ENCODE results near the gene SGCD. TPM values are rescaled to one million over a fixed set of nuclear protein-coding genes. Genes with fewer than 3 reads are reported as not detected.

The SGCD gene
- total and polyA plus RNA-seq, 2 of the 4 experiments (the other 2 are of a cell fraction) = 5.8 to 10.6 TPM

- TF ChIP-seq MXI1 (IDR thresholded peaks at IDR 0.05; ENCODE audit: borderline replicate concordance, low read depth, low read length) = no peak
These were observed 32.5 kb downstream of the SGCD start (continued) for GRCh38 chr5:156359476-156359875.

- peak overlapping the region; percentile 67; the same call in 1 of the 2 replicates for H3K4ac ChIP-seq (ENCODE audit: low read depth, low read length)
- no peak overlapping the region for H2AFZ ChIP-seq (replicated peaks; ENCODE audit: low read length, poor library complexity)
- peak overlapping the region; percentile 94; the same call in 2 of the 3 replicates for H2BK15ac ChIP-seq (ENCODE audit: low read depth, low read length)
- H3K4me1 ChIP-seq (ENCODE audit: control insufficient read depth, insufficient read depth, low read length) = peaks cover 17% of the 10 kb centered on the region
- no peaks in the 10 kb centered on the region for H3K27me3 ChIP-seq (ENCODE audit: control insufficient read depth, insufficient read depth, low read length)
- intact Hi-C loops (cut with micrococcal nuclease) = loop anchor here (10.0 kb wide), 1 partner anchor 417 kb away; no protein-coding TSS in a partner anchor
- 42% methylated on average over 1 of the region's 3 CpGs; no CpG with 5 or more reads in 1 of the 2 experiments for WGBS, 2 experiments (ENCODE audit: extremely low coverage in 2 of 2, insufficient read length in 1 of 2)
- H2BK120ac ChIP-seq (ENCODE audit: low read depth, low read length) = peak overlapping the region; percentile 80
- peak; percentile 26; the same call in 1 of the 2 replicates for TF ChIP-seq CEBPB (IDR thresholded peaks at IDR 0.05; ENCODE audit: low read depth, low read length)
- TF ChIP-seq POLR2A (IDR thresholded peaks at IDR 0.05; ENCODE audit: low read depth, low read length) = no peak
- TF ChIP-seq FOS (IDR thresholded peaks at IDR 0.05; ENCODE audit: low read depth, low read length) = peak; percentile 64
- 0 out of 2 replicates have a peak, but pooled peaks have one; percentile 28 for TF ChIP-seq MAFK (IDR thresholded peaks at IDR 0.05; ENCODE audit: low read depth, low read length)
- TF ChIP-seq SMC3 (IDR thresholded peaks at IDR 0.05; ENCODE audit: low read depth, low read length) = no peak
- TF ChIP-seq RCOR1 (IDR thresholded peaks at IDR 0.05; ENCODE audit: insufficient replicate concordance, low read length) = peak; percentile 91
- TF ChIP-seq RAD21 (IDR thresholded peaks at IDR 0.05; ENCODE audit: low read length) = no peak
- no peak for TF ChIP-seq BHLHE40 (IDR thresholded peaks at IDR 0.05; ENCODE audit: low read depth, low read length)
- ChIA-PET POLR2A (ENCODE audit: unreplicated experiment) (no interaction called here), CTCF (interaction anchor here (0.9 kb wide), 1 partner anchor 10 kb away, joined by 3 read pairs; no protein-coding TSS in a partner anchor)
- no peaks in the 10 kb centered on the region for H4K20me1 ChIP-seq (ENCODE audit: insufficient read depth, low read length)
- in situ Hi-C loops (cut with MboI; ENCODE audit: low sequenced_read_pairs) = no loop called here
- peak overlapping the region; percentile 3; the same call in 1 of the 2 replicates for H3K23ac ChIP-seq (ENCODE audit: low read depth, low read length)
- no peak overlapping the region for H3K9ac ChIP-seq (ENCODE audit: low read depth, low read length)
- ATAC-seq (ENCODE audit: low read depth) (peak; percentile 50), DNase-seq (peak; percentile 88)
- no peak overlapping the region for H3K4me3 ChIP-seq (ENCODE audit: insufficient read depth, low read depth, low read length)
- BruUV-seq (replicated peaks) = no TSS peak
- peaks cover 5% of the 10 kb centered on the region; the same call in 1 of the 2 replicates for H3K36me3 ChIP-seq (ENCODE audit: control insufficient read depth, insufficient read depth, low read length)
- H3K27ac ChIP-seq (ENCODE audit: insufficient read depth, low read length) = peak overlapping the region; percentile 70; the same call in 1 of the 2 replicates
- peak overlapping the region; percentile 18 for H3K14ac ChIP-seq (replicated peaks; ENCODE audit: low read depth, low read length)
- peak overlapping the region; percentile 99 for H3K18ac ChIP-seq (ENCODE audit: low read depth, low read length)
- H4K91ac ChIP-seq (ENCODE audit: insufficient read depth, low read depth, low read length) = peak overlapping the region; percentile 41; the same call in 1 of the 2 replicates
- peak overlapping the region; percentile 95 for H2BK5ac ChIP-seq (ENCODE audit: low read depth, low read length, poor library complexity, severe bottlenecking)
- H4K8ac ChIP-seq (ENCODE audit: low read depth in 2 of 2, low read length in 2 of 2) = peak overlapping the region; percentile 53 to 68; a peak in 1 of 4 replicates
- dilution Hi-C loops (cut with HindIII; ENCODE audit: low sequenced_read_pairs, unreplicated experiment) = no loop called here
- peak overlapping the region; percentile 39; the same call in 1 of the 2 replicates for H3K4me2 ChIP-seq (ENCODE audit: low read depth, low read length)
- H4K5ac ChIP-seq (ENCODE audit: low read depth, low read length) = peak overlapping the region; percentile 88
- H2AK9ac ChIP-seq (replicated peaks; ENCODE audit: low read depth, low read length, poor library complexity) = no peak overlapping the region
- peak overlapping the region; percentile 76; the same call in 1 of the 2 replicates for H2AK5ac ChIP-seq (ENCODE audit: low read depth, low read length)
- peaks cover 6% of the 10 kb centered on the region; the same call in 1 of the 2 replicates for H3K9me1 ChIP-seq (ENCODE audit: insufficient read depth, low read length)
- H3K79me1 ChIP-seq (ENCODE audit: low read depth in 1 of 2, low read length in 2 of 2) = peaks cover 0 to 13% of the 10 kb centered on the region in 2 experiments; a peak in 2 of 4 replicates
- H3K9me3 ChIP-seq (ENCODE audit: control insufficient read depth, insufficient read depth, low read length) = no peaks in the 10 kb centered on the region
- H2BK20ac ChIP-seq (ENCODE audit: low read depth, low read length) = peak overlapping the region; percentile 50
- H3K56ac ChIP-seq (ENCODE audit: extremely low read depth, insufficient read depth, low read length) = peak overlapping the region; percentile 43; the same call in 1 of the 2 replicates
These were observed 34.6 kb downstream of the SGCD start for GRCh38 chr5:156361436-156362109.

Measured in IMR-90 (cell line).